Keratinocyte (primary cell): ENCODE results near the gene RALY. TPM values are rescaled to one million over a fixed set of nuclear protein-coding genes. Genes with fewer than 3 reads are reported as not detected.

ENCODE experiments used
- DNase-seq: peaks from one replicate; pipeline ENCODE4 v3.0.0-alpha.2; 2011; ENCODE audit warnings: low read depth, missing footprints, low spot score
- FAIRE-seq: peaks from 2 replicates; lab custom pipeline; 2011; peaks lifted over from hg19 to GRCh38; lab: Jason Lieb, UNC
- H2AFZ ChIP-seq: 2 replicates; pipeline ENCODE4 v1.6.0; 2012; ENCODE audit warnings: low read length, control low read depth, inconsistent platforms; ENCODE audit not compliant: control insufficient read depth
- H3K27ac ChIP-seq: 2 replicates; pipeline ENCODE4 v1.5.1; 2011; ENCODE audit warnings: low read length; ENCODE audit not compliant: control insufficient read depth, insufficient read depth
- H3K27me3 ChIP-seq: 3 replicates; pipeline ENCODE4 v1.6.0; 2011; ENCODE audit warnings: low read length; ENCODE audit not compliant: control insufficient read depth, insufficient read depth; ENCODE audit errors: extremely low read depth
- H3K36me3 ChIP-seq, 2 experiments: 2 replicates in 1 of 2; 3 replicates in 1 of 2; pipeline ENCODE4 v1.5.1; 2011; ENCODE audit warnings: low read length in 2 of 2, mild to moderate bottlenecking in 1 of 2; ENCODE audit not compliant: control insufficient read depth in 2 of 2, insufficient read depth in 2 of 2; ENCODE audit errors: extremely low read depth in 1 of 2
- H3K4me1 ChIP-seq: 3 replicates; pipeline ENCODE4 v1.5.1; 2011; ENCODE audit warnings: low read length; ENCODE audit not compliant: control insufficient read depth, insufficient read depth; ENCODE audit errors: extremely low read depth
- H3K4me2 ChIP-seq: 3 replicates; pipeline ENCODE4 v1.6.0; 2011; ENCODE audit warnings: low read depth, low read length; ENCODE audit not compliant: control insufficient read depth, insufficient read depth; ENCODE audit errors: extremely low read depth
- H3K4me3 ChIP-seq, 3 experiments: fragments of 200-600 bp in 1 of 3; sonication (generic) in 1 of 3; 2 replicates in 2 of 3; 3 replicates in 1 of 3; pipeline ENCODE4 v1.5.1; 2011 to 2016; ENCODE audit warnings: low read length in 3 of 3, mild to moderate bottlenecking in 3 of 3, control low read depth in 2 of 3, inconsistent platforms in 1 of 3, low read depth in 1 of 3, mixed read lengths in 1 of 3, mixed run types in 1 of 3, moderate library complexity in 1 of 3; ENCODE audit not compliant: control insufficient read depth in 2 of 3, insufficient read depth in 2 of 3; ENCODE audit errors: extremely low read depth in 1 of 3
- H3K79me2 ChIP-seq: 2 replicates; pipeline ENCODE4 v1.6.0; 2012; ENCODE audit warnings: low read length; ENCODE audit not compliant: control insufficient read depth, insufficient read depth
- H3K9ac ChIP-seq: 3 replicates; pipeline ENCODE4 v1.6.0; 2011; ENCODE audit warnings: low read length; ENCODE audit not compliant: control insufficient read depth, insufficient read depth; ENCODE audit errors: extremely low read depth
- H3K9me1 ChIP-seq: 3 replicates; pipeline ENCODE4 v1.6.0; 2011; ENCODE audit warnings: low read length; ENCODE audit not compliant: control insufficient read depth, insufficient read depth; ENCODE audit errors: extremely low read depth
- H3K9me3 ChIP-seq: 2 replicates; pipeline ENCODE4 v1.5.1; 2012; ENCODE audit warnings: low read depth, low read length; ENCODE audit not compliant: control insufficient read depth
- H4K20me1 ChIP-seq: 3 replicates; pipeline ENCODE4 v1.6.0; 2011; ENCODE audit warnings: low read length; ENCODE audit not compliant: control insufficient read depth, insufficient read depth; ENCODE audit errors: extremely low read depth
- EZH2 ChIP-seq: IDR thresholded peaks from one replicate; pipeline ENCODE4 v1.6.1; 2012; ENCODE audit warnings: inconsistent platforms, mild to moderate bottlenecking, low read length, moderate library complexity
- dilution Hi-C: fragments of 300-500 bp; cut with MboI; formaldehyde crosslinking; loops from one replicate; pipeline ENCODE4 v1.7.0; 2020; ENCODE audit warnings: low sequenced_read_pairs; ENCODE audit not compliant: extremely low pct_ligation_motif_present
- polyA plus RNA-seq, 5 experiments: library from polyadenylated mRNA; depleted of rRNA in 3 of 5; stranded (reverse) in 3 of 5; stranded (forward) in 1 of 5; unstranded in 1 of 5; fragments of >200 nt; gene quantifications; 1 replicate in 1 of 5; 2 replicates in 3 of 5; 3 replicates in 1 of 5; pipeline versions ENCODE4 v1.2.1 to v1.2.3, GENCODE V29; 2011 to 2012; ENCODE audit warnings: missing spikeins in 2 of 5, low read depth in 1 of 5, low replicate concordance in 1 of 5
- TF ChIP-seq, protein P1 (sequence below), 3 experiments: IDR thresholded peaks in 1 of 3; conservative IDR thresholded peaks in 1 of 3; optimal IDR thresholded peaks in 1 of 3; 2 replicates in 2 of 3; 3 replicates in 1 of 3; pipeline versions ENCODE3 to v1.5.1; 2011; ENCODE audit warnings: low read length in 3 of 3, mild to moderate bottlenecking in 3 of 3, moderate library complexity in 2 of 3, control low read depth in 1 of 3, inconsistent platforms in 1 of 3; ENCODE audit not compliant: insufficient read depth in 2 of 3; ENCODE audit errors: extremely low read depth in 1 of 3

Gene RALY
- polyA plus RNA-seq, 1 donor (not counting 4 experiments of a cell fraction or from before 2014, with no cell fraction given) = 118 TPM

DNA sequence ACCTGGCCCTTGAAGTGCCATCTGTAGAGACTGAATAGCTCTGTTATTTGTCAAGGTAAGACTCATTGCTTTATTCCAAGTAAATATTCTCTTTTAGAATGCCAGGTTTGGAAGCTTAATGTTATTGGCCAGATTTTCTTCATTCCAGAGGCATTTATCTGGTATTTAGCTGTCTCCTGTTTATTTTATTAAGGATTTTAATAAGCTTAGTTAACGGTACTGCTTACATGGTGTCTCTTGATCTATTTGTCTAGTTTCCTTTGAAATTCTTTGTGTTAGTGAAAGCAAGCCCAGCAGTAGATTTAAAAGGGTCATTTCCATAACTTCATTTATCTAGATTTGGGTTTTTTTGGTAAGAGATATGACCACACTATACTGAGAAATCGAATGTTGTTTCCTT, 7.7 kb downstream of the RALY start:
- Histone ChIP-seq H3K4me2 (no peak overlapping the region), H3K9ac (no peak overlapping the region), H3K27me3 (no peaks in the 10 kb centered on the region), H3K9me3 (no peaks in the 10 kb centered on the region), H4K20me1 (no peaks in the 10 kb centered on the region), H3K79me2 (peaks cover 96% of the 10 kb centered on the region), H3K9me1 (peaks cover 5% of the 10 kb centered on the region), H2AFZ (no peak overlapping the region), H3K4me1 (peaks cover 18% of the 10 kb centered on the region), H3K4me3 (no peak overlapping the region), H3K27ac (no peak overlapping the region), H3K36me3 (peaks cover 3 to 12% of the 10 kb centered on the region in 2 experiments)
- DNase-seq (no peak), FAIRE-seq (no peak)
- no peak for TF ChIP-seq EZH2
- TF ChIP-seq, protein P1, sequence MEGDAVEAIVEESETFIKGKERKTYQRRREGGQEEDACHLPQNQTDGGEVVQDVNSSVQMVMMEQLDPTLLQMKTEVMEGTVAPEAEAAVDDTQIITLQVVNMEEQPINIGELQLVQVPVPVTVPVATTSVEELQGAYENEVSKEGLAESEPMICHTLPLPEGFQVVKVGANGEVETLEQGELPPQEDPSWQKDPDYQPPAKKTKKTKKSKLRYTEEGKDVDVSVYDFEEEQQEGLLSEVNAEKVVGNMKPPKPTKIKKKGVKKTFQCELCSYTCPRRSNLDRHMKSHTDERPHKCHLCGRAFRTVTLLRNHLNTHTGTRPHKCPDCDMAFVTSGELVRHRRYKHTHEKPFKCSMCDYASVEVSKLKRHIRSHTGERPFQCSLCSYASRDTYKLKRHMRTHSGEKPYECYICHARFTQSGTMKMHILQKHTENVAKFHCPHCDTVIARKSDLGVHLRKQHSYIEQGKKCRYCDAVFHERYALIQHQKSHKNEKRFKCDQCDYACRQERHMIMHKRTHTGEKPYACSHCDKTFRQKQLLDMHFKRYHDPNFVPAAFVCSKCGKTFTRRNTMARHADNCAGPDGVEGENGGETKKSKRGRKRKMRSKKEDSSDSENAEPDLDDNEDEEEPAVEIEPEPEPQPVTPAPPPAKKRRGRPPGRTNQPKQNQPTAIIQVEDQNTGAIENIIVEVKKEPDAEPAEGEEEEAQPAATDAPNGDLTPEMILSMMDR (optimal IDR thresholded peaks at IDR 0.05 in 1 of 3, IDR thresholded peaks at IDR 0.05 in 1 of 3, conservative IDR thresholded peaks at IDR 0.05 in 1 of 3; ENCODE audit: extremely low read depth in 1 of 3, insufficient read depth in 2 of 3, low read length in 3 of 3) = no peak
- dilution Hi-C loops = no loop called here

DNA sequence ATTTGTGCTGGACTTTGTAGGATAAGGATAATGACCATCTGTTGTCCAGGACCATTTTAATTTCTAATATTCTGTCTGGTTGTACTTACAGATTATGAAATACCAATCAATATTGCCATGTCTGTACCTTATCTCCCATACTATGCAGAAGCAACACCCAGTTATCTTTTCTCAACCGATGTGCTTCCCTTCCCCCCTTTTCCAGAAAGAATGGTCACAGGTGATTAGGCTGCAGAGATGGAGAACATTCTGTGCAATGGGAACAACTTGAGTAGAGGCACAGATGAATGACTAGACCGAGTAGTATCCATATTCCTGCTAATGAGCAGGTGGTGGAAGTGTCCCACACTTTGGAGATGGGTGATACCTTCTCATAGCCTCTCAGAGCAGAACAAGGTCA, 10.5 kb downstream of the RALY start:
- Histone ChIP-seq H3K9me1 (no peaks in the 10 kb centered on the region), H3K4me3 (no peak overlapping the region), H4K20me1 (peaks cover 8% of the 10 kb centered on the region), H3K4me1 (peaks cover 3% of the 10 kb centered on the region), H3K79me2 (peaks cover 94% of the 10 kb centered on the region), H3K9ac (no peak overlapping the region), H3K4me2 (no peak overlapping the region), H3K27me3 (no peaks in the 10 kb centered on the region), H2AFZ (no peak overlapping the region), H3K9me3 (no peaks in the 10 kb centered on the region), H3K27ac (no peak overlapping the region), H3K36me3 (peaks cover 0 to 8% of the 10 kb centered on the region in 2 experiments)
- dilution Hi-C loops = no loop called here
- FAIRE-seq (no peak), DNase-seq (no peak)
- no peak for TF ChIP-seq EZH2
- TF ChIP-seq, protein P1 (optimal IDR thresholded peaks at IDR 0.05 in 1 of 3, IDR thresholded peaks at IDR 0.05 in 1 of 3, conservative IDR thresholded peaks at IDR 0.05 in 1 of 3; ENCODE audit: extremely low read depth in 1 of 3, insufficient read depth in 2 of 3, low read length in 3 of 3) = no peak
